GM19438 (cell line): ENCODE measurements around the gene FAM20B.
"Not testable (repeated sequence)": the region's sequence is repeated elsewhere in the genome, so short reads cannot be mapped to it uniquely, and the experiment has no call there.

ENCODE experiments used
- ATAC-seq: cut with Tn5 transposase; IDR thresholded peaks from one replicate; pipeline ENCODE4 v1.9.1; 2021; ENCODE audit warnings: low read depth; ENCODE audit not compliant: unreplicated experiment

Gene FAM20B

DNA sequence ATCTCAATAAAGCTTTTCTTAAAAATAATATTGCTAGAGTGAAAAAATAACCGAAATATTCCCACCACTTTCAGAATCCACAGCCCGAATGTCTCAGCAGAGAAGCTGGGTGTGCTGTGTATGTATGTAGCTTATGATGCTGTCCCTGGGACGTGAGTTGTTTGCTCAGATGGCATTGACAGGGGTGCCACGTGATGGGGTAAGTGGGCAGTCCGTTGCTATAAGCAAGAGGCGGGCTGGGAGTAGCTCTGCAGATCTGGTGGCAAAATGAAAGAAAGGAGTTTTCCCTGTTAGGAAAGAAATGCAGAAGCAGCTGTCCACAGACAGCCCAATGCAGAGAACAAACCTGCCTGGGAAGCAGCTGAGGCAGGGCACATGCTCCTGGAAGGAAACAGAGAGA lies 3.8 kb upstream of the FAM20B start:
- ATAC-seq: no peak

DNA sequence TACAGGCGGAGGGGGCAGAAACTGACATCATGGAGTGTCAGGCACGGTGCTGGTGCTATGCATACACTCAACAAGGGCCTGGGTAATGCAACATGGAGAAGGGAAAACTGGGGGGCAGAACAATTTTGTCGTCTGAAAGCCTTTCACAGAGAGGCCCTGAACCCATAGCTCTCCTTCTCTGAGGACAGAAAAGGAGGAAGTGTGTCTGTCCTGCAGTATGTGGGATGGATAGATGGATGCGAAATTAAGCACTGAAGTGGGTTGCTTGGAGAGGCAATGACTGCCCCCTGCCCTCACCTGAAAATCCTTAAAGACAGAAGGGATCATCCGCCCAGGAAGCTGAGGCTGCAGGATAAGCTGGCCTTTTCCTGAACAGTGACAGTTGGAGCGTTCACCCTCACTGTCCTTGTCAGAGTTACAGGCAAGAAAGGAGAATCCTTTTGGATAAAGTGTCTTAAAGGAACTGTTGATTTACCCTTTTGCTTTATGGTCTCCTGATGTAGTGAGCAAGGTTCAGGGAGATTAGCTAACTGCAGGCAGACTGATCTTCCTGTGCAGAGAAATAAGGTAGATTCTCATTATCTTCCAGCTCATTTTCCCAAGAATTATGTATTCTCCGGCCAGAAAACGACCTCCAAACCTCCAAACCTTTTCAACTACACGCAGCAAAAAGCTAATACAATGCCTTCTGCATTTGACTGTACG lies 1.6 kb upstream of the FAM20B start:
- no peak for ATAC-seq

DNA sequence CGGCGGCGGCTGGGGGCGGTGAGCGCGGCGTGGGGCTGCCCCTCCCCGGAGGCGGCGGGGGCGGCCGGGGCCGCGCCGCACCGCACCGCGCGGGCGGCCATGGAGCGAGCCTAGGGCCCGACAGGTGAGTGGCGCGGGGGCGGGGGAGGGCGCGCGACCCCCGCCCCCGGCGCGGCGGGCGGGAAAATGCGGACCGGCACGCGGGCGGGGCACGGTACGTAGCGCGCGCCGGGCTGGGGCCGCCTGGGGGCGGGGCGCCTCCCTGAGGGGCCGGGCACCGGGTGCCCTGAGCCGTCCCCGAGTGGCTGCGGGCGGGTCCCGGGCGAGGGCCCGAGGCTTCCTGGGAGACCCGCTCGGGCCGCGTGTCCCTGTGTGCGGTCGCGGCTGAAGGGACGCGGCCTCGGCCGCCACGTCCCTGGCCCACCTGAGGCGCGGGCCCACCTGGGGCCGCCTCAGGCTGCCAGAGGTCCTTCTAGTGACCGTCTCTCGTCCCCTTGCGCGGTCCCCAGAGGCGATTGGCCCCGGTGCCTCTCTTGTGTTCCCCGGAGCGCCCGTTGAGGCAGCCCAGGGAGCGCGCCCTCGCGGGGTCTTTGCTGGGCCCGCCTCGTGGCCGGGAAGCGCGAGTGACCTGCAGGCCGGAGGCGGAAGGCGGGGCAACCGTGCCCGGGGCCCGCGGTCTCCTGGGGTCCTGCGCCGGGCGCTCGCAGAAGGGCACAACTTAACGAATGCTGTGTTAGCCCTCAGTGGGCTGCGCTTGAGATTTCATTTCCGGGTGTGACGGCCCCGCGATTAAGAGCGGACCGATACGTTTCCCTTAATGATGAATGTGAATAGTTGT lies 500 bp downstream of the FAM20B start:
- ATAC-seq: peak; percentile 70

DNA sequence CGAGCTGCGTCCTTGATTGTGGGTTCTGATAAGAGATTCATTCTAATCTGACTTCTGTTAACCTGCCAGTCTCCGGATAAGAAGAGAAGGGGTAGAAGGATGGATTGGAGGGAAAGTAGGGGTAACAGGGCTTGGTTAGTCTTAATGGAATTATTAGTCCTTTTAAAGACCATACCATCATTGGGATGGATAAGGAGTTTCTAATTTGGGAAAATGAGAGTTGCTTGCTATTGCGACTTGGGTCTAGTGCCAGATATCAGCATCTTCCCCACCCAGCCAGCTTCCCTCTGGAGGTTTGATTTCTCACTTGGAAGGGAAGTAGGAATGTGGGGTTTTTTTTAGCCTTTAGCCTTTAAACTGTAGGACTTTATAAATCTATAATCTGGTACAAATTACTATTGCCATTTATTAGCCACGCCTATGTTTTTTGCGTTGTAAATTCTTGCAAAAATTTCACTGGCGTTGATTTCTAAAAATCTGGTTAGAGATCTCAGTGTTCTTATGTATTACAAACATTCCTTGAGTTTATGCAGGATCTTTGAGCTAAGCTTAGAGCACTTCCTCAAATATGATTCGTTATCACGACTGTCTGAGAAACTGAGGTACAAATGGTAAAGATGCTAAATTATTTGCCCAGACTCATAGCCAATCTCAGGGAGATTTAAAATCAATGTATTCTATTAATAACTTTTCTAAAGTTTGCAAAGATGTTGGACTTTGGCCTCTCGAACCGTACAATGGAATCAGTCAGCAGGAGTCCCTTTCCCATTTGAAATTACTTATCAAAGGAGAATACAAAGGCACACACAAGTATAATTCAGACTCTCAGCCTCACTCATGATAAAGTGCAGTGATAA lies 1.3 kb downstream of the FAM20B start:
- no peak for ATAC-seq

DNA sequence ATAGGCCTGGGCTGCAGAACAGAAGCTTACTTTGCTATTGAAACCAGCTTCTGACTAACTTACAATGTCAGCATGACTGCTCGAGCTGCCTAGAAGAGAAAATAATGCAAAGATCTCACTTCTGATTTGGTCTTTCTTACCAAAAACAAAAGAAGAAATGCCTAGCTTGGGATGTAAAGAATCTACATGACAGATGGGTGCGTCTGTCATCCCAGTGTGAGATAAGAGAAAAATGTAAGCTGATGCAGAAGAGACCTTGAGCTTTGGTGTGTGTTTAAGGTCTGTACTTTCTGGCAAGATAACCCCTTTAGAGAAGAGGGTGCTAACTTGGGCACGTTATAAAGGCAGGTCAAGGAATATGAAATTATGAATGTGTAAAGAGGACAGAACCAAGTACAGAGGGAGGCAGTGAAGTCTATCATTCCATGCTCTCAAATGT lies 3.6 kb downstream of the FAM20B start:
- ATAC-seq: no peak

DNA sequence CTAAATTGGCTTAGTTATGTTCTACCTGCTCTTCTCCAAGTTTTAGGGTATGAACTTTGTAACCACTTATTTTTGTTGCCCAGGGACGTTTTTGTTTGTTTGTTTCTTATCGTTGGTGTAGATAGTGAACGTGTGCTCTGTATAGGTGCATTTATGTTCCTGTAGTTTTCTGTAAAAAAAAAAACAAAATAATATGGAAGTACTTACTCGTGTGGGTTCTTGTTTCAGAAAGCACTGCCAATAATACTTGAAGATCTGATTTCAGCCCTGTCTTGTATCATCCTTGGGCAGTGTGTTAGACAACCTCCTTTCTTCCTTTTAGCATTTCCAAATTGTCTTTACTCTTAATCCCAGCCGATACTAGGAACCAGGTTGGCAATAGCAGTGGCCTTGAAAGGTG lies 4.4 kb downstream of the FAM20B start:
- ATAC-seq: no peak

DNA sequence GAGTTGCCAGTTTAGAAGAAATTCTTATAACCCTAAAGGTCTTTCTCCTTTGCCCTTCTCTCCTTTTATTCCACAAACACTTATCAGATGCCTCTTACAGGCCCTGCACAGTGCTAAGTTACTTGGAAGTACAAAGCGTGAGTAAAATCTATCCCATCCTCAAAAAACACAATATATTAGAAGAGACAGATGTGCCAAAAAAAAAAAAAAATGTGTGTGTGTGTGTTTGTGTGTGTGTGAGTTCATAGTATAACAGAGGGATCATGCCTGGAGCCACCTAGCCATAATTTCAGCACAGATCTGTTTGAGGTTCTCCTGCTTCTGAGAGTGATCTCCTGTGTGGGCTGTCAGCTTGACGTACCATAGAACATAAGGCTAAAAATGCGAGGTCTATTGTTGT lies 5.0 kb downstream of the FAM20B start:
- ATAC-seq: no peak

DNA sequence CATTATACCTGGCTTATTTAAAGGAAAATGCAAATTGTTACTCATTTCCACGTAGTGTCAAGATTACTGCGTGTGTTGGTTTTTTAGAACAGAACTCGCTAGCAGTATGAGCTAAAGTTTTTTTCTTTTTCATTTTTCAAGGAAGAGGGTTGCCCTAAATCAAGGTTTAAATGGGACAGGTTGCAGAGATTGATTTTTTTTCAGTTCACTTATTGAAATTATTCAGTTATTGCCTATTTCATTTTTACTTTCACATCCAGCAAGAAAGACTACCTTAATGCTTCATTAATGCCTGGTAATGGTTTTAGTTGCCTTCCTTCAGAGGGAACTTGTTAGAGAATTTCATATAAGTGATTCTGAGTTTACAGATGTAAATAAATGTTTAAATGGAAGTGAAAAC lies 5.6 kb downstream of the FAM20B start:
- ATAC-seq: no peak

DNA sequence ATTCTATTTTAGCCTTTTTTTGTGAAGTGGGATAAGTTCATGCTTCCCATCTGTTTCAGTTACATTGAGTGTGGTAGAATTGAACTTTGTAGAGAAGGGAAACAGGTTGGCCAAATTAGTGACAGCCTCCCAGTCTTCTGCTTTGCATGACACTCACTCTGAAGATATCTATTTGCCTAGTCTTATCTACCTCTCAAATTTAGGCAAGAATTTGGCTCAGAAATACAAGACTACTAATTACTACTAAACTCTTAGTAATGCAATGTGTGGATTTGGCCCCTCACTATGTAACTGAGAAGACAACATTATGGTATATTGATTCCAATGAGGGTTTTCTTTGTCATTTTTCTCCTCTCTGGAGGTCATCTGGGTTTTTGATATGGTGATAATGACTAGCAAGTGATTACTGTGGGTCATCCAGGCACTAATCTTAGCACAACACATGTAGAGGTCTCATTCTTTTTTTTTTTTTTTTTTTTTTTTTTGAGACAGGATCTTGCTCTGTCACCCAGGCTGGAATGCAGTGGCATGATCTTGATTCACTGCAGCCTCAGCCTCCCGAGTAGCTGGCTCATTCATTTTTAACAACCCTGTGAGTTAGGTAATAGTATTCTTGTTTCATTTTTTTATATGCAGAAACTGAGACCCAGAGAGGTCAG lies 6.3 kb downstream of the FAM20B start:
- no peak for ATAC-seq

DNA sequence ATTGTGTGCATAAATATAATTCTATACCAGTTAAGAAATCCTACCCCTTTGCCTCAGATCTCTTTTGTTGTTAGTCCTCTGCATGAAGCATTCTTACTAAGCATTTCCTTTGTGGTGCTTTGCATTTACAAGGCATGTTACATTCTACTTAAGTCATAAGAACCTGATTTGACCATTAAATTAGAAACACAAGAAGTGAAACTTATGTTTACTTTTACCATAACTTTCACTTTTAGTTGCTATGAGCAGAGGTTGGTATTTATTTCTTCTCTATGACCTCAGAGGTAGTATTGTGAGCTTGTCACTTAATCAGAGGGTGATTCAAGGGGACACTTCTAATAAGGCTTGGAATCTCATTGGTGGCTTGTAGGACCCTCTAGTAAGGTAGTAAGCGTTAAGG lies 9.0 kb downstream of the FAM20B start:
- peak; percentile 73 for ATAC-seq

DNA sequence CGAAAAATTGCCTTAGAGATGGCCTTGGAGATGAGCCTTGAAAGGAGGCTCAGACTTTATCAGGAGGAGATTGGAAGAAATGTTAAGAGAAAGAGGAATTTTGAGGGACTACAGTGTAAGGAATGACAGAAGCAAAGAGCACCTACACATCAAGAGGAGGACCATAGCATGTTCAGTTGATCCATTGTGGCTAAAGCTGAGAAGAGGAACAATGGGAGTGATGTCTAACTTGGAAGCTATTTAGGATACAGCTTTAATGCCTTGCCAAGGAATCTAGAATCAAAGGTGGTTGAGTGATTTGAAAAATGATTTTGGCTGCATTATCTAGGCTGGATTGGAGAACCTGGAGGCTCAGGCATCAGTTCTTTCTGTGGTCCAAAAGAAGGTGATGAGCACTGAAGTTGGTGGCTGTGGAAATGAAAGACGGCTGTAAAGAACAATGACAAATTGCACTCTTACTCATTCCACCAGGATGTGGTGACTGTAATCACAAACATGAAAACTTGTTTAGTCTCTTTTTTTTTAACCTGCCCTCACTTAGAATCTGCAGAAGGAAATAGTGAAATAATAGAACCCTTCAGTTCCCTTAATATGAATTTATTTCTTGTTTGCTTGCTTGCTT lies 11.3 kb downstream of the FAM20B start:
- peak; percentile 45 for ATAC-seq

DNA sequence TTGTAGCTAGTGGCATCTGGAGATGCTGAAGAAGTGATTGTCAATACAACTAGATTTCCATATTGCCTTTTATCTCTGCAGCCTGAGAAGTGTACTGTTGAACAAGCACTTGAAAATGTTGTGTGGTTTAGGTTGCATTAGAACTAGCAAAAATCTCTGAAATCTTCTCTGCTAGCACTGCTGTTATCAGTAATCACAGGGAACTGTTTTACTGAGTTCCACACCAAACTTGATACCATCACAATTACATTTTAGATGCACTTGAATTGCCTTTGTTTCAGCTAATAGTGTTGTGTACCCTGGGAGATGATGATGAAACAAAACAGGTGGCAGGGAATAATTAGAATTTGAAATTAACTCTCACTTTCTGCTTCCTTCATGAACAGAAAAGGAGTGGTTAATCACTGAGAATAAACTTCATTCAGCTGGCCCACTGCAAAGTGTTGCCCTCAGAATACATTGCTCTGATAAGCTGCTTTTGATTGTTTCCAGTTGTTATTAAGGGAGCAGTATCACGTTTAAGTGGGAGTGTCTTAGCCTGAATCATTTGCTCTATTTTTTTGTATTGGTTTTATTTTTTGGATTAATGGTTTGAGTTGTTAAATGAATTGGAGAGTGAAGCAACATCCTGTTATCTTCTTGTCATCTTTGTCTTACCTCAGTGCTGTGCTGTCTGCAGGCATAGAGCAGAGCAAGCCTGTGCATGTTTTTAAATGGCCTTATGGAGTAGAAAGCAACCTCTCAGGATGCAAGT lies 13.0 kb downstream of the FAM20B start:
- ATAC-seq: no peak

DNA sequence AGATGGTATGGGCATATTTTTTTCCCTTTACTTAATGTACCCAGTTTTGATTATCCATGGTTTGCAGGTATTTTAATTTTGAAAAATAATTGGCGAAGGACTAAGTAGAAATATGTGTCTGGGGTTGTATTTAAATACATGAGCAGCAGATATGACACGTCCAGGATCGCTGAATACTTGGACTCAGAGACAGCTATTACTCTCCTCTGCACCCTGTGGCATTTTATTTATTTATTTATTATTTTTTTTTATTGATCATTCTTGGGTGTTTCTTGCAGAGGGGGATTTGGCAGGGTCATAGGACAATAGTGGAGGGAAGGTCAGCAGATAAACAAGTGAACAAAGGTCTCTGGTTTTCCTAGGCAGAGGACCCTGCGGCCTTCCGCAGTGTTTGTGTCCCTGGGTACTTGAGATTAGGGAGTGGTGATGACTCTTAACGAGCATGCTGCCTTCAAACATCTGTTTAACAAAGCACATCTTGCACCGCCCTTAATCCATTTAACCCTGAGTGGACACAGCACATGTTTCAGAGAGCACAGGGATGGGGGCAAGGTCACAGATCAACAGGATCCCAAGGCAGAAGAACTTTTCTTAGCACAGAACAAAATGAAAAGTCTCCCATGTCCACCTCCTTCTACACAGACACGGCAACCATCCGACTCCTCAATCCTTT lies 13.9 kb downstream of the FAM20B start:
- not testable (repeated sequence) for ATAC-seq

DNA sequence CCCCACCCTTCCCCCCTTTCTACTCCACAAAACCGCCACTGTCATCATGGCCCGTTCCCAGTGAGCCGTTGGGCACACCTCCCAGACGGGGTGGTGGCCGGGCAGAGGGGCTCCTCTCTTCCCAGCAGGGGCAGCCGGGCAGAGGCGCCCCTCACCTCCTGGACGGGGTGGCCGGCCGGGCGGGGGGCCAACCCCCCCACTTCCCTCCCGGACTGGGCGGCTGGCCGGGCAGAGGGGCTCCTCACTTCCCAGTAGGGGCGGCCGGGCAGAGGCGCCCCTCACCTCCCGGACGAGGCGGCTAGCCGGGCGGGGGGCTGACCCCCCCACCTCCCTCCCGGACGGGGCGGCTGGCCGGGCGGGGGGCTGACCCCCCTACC lies 14.5 kb downstream of the FAM20B start:
- not testable (repeated sequence) for ATAC-seq

DNA sequence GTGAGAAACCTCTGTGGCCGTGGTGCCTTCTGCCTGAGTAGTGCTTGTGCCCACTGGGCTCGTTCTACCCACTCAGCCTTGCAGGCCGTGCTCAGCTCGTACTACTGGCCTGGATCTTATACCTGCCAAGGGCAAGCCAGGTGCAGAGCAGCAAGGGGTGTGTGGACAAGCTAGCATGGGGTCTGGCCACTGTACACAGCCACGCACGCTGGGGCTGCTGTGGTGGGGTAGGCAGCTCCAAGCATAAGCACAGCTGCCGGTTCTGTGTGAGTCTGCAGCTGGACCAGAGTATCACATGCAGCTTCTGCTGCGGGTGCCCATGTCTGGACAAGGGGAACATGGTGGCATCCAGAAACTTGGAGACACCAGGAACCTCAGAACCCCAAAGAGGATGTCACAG lies 16.4 kb downstream of the FAM20B start:
- no peak for ATAC-seq

DNA sequence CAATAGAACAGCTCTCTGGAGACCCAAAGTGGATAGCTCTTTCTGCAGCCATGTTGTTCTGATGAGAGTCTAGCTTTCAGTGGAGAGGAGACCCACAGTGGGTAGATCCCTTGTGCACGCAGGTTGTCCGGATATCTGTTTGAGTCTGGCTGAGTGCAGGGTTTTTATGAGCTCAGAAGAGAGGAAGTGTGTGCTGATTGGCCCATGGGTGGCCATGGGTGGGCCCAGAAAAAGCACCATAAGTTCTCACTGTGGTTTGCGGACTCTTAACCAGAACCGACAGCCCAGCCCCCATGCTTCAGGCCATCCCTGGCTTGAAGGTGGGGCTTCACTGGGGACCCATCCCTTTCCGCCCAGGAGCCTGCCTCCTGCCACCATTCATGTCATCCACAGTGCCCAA lies 17.0 kb downstream of the FAM20B start:
- no peak for ATAC-seq

DNA sequence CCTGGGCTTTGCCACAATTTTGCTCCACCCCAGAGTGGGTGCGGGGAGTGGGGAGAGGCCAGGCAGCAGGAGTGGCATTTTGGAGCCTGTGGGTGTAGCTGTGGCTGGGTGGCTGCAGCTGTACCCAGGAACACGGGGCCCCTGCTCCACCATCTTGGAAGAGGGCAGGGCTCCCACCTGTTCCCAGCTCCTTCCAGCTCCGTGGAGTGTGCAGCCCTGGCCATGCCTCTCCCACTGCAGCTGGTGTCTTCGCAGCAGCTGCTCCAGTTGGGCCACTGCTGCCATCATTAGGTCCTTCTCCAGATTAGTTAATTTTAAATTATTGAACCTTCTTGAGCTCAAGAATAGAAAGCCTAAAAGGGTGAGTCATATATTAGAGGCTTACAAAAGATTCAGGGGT lies 17.6 kb downstream of the FAM20B start:
- ATAC-seq: no peak

DNA sequence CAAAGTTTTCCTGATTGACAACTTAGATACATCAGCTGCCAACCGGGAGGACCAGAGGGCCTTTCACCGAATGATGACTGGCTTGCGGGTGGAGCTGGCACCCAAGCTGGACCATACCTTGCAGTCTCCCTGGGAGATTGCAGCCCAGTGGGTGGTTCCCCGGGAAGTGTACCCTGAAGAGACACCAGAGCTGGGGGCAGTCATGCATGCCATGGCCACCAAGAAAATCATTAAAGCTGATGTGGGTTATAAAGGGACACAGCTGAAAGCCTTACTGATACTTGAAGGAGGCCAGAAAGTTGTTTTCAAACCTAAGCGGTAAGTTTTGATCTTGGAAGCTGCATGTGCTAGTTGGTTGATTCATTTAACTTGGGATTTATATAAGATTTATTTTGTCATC lies 18.2 kb downstream of the FAM20B start:
- no peak for ATAC-seq
